Sciatic nerve (tissue), 2 donors: ENCODE data around the gene THSD7A. TPM values are rescaled to one million over a fixed set of nuclear protein-coding genes. Genes with fewer than 3 reads are reported as not detected.

ENCODE experiments used
- ATAC-seq: fragments of 200-7000 bp; cut with Tn5 transposase; one replicate; pipeline ENCODE4 v1.9.1; 2020; ENCODE audit warnings: mild to moderate bottlenecking, moderate library complexity
- DNase-seq: peaks from one replicate; pipeline ENCODE4 v3.0.0-alpha.2; 2020; ENCODE audit warnings: low spot score
- intact Hi-C: fragments of 100-400 bp; cut with DNase I; formaldehyde crosslinking; loops from one replicate; pipeline ENCODE4 v1.14.2; 2022
- total RNA-seq: library from RNA; stranded (reverse); fragmentation: NEBNext Ultra II Directional; extraction: Animal tissue kit (Norgen Biotek cat#: 25700); gene quantifications from one replicate; pipeline ENCODE4 v1.2.1, GENCODE V29; 2021
- donor health status: DM: no; HTN: no; CAD: no.
- donor health status: DM: no; HTN: no; CAD: no.

THSD7A gene
- total RNA-seq, 1 donor from 2014 or later, result 30.9 TPM

GRCh38 chr7:11613292-11613930 is 218.6 kb downstream of the THSD7A start:
- DNase-seq (no peak), ATAC-seq (no peak)
- intact Hi-C loops, result no loop called here

DNA sequence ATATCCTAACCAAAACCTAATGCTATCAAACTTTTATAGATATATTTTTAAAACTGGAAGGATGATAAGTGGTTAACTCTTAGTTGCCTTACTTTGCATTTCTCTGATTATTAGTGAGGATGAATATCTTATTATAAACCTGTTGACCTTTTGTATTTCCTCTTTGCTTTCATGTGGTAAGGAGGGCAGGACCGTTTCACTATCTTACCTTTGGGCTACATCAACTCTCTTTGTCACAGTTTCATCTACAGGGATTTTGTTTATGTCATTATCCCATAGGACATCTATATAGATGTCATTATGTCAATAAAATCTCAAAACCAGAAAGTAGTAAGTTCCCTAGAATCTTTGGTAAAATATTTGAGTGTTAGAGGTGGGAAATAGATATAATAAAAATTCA is 219.3 kb downstream of the THSD7A start:
- no peak for ATAC-seq
- DNase-seq, result no peak
- intact Hi-C loops, result no loop called here

DNA sequence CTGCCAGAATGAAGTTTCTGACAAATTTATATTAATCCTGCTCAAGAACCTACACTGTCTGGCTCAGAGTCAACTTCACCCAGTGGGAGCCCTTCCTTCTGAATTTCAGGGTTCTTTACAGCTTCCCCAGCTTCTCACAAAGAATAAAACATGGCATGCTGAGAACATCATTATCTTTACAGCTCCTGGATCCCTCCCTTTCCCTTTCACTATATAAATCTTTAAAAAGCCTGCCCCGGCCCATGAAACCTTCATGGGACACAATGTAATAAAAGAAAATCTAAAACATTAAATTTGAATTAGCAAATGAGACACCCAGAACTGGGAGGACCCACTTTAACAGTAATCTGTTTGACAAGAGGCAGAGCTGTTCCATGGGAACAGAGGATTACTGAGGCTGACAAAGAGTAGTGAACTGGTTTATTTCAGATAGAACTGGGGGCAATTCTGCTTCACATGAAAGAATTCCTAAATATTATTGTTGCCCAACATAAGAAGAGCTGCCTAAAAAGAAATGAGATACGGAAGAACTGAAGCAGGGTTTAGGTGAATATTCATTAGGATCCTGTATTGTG is 222.8 kb downstream of the THSD7A start:
- ATAC-seq, result no peak
- no peak for DNase-seq
- intact Hi-C loops, result no loop called here

- no peak for ATAC-seq
- intact Hi-C loops, result no loop called here
- DNase-seq, result no peak
Observed at GRCh38 chr7:11607686-11608085, 224.3 kb downstream of the THSD7A start.

DNA sequence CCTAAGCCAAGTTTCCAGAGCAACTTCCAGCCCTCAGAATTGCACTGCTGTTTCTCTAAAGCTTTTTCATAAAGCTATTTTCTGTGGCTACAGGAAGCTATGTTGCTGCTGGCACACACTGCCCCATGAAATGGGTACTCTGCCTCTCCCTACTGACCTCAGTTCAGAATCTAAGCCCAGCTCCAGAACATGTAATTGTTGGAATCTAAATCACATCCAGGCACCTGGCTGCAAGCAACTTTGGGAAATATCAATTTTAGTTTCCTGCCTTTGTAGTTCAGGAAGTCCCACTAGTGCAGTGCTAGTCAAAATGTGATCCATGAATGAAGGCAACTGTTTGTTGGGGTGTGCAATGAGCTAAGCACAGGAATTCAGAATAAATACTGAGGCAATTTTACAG is 226.2 kb downstream of the THSD7A start:
- no peak for DNase-seq
- intact Hi-C loops, result no loop called here
- no peak for ATAC-seq

DNA sequence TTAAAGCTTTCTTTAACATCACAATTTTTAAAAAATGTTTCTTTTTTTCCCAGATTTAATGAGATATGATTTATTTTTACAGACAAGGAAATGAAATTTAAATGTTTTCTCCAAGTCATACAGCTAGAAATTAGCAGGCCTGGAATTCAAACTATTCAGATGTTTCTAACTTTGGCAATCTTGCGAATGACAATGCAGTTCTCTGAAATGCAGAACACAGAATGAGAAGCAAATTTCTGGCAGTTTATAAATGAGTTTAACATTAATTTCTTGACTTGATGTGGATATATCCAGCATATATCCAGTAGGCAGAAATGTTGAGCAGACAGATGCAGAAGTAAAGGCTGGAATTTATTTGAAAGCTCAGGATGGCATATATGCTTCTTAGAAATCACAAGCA is 227.5 kb downstream of the THSD7A start:
- ATAC-seq (no peak), DNase-seq (no peak)
- intact Hi-C loops, result no loop called here

DNA sequence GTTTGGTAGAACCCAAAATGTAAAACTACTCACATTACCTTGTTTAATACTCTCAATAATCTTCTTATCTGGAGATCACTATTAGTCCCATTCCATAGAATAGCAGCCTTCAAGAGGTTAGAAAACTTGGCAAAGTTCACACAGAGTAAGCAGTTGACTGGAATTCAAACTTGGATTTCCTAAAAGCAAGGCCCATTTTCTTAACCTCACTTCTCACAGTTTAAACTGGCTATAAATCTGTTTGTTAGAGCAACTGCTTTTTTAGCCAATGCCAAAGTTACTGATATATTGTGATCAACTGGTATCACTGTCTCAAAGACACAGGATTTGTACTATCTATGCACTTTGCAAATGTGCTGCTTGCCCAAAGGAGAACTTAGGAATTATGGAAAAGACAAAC is 230.2 kb downstream of the THSD7A start:
- no peak for ATAC-seq
- intact Hi-C loops, result no loop called here
- DNase-seq, result no peak

- intact Hi-C loops, result no loop called here
- DNase-seq, result no peak
- ATAC-seq, result no peak
Observed at GRCh38 chr7:11593322-11593721, 238.7 kb downstream of the THSD7A start.

DNA sequence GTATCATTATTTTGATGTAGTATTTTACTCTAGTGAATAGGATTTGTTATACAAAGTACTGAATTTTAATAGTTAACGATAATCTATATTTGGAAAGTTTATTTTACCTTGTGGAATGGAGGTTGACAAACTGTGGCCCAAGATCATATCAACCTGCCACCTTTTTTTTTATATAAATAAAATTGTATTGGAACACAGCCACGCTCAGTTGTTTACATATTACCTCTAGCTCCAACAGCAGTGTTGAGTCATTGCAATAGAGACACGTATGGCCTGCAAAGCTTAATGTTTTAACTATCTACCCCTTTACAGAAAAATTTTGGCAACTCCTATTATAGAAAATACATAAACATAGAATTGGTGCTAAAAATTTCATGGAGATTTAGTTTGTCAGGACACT is 239.3 kb downstream of the THSD7A start:
- intact Hi-C loops, result no loop called here
- ATAC-seq (no peak), DNase-seq (no peak)

GRCh38 chr7:11591943-11592342 is 240.1 kb downstream of the THSD7A start:
- intact Hi-C loops, result no loop called here
- DNase-seq, result no peak
- ATAC-seq, result no peak

DNA sequence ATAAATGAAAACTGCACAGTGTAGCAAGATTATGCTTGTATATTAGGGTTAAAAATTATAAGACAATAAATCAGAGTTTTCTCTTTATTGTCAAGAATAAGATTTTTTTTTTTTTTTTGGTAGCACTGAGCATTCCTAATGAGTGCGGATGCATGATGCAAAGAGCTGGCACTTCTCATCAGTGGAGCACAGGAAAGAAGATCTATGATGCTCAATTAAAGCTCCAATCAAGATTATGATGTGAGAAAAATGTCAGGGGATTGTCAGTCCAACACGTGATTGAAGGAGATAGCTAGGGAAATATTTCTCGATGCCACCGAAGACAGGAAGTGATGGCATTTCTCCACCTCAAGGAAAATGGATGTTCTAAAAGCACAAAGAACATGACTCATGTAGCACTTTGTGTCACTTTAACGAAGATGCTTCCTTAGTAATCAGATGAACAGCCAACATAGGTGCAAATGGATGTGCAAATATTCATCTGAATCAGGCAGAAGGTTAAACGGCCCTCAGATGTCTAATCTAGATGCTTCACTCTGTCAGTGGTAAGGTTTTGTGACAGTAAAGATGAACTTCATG is 240.9 kb downstream of the THSD7A start:
- intact Hi-C loops, result no loop called here

DNA sequence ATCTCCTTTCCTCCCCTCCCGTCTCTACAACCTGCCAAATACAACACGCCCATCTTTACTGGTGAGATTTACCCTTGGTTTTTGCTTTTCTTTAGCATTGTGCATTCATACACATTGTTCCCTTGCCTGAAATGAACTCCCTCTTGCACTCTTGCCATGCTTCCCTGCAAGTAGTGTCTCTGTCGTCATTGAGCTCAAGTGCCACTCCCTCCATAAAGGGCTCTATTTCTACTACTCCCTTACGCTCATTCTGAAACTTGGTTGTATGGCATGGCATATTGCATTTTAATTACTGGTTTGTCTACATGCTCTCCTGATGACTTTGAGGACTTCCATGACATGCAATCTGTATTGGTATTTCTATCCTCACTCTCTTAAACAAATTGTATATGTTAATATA is 242.7 kb downstream of the THSD7A start:
- intact Hi-C loops, result no loop called here
- ATAC-seq (no peak), DNase-seq (no peak)

More for the DNA sequence above, 240.9 kb downstream of the THSD7A start:
- ATAC-seq (no peak), DNase-seq (no peak)

- ATAC-seq (no peak), DNase-seq (no peak)
- intact Hi-C loops, result no loop called here
Observed at GRCh38 chr7:11587814-11588213, 244.2 kb downstream of the THSD7A start.

GRCh38 chr7:11587048-11587447 is 244.9 kb downstream of the THSD7A start:
- DNase-seq, result no peak
- intact Hi-C loops, result no loop called here
- ATAC-seq, result no peak

DNA sequence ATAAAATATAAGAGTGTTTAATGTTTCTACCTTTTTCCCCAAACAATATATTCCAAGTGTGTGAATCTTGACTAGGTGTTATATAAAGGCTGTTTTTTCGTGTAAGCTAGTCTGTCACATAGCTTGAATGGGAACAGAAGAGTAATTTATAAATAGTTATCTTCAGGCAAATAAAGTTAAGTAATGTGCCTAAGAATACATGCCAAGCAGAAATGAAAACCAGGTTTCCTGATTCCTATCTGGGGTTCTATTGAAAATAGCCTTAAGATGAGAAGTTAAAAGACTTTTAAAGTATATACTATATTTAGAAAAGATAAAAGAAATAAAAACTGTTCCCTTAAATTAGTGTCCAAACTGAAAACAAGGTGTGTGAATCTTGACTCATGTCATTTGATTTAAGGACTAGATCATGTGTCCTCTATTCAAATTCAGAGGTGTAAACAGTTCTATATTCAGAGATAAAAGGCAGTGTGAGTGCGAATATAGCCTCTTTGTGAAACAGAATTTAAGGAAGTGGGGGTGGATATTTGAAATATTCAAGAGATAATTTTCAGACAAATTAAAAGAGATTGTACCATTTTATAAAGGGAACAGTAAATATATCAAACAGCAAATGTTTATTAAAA is 247.5 kb downstream of the THSD7A start:
- intact Hi-C loops, result no loop called here
- DNase-seq (no peak), ATAC-seq (no peak)

GRCh38 chr7:11579141-11579540 is 252.9 kb downstream of the THSD7A start:
- intact Hi-C loops, result no loop called here
- no peak for DNase-seq
- no peak for ATAC-seq

GRCh38 chr7:11576310-11576709 is 255.7 kb downstream of the THSD7A start:
- DNase-seq, result no peak
- no peak for ATAC-seq
- intact Hi-C loops, result no loop called here

DNA sequence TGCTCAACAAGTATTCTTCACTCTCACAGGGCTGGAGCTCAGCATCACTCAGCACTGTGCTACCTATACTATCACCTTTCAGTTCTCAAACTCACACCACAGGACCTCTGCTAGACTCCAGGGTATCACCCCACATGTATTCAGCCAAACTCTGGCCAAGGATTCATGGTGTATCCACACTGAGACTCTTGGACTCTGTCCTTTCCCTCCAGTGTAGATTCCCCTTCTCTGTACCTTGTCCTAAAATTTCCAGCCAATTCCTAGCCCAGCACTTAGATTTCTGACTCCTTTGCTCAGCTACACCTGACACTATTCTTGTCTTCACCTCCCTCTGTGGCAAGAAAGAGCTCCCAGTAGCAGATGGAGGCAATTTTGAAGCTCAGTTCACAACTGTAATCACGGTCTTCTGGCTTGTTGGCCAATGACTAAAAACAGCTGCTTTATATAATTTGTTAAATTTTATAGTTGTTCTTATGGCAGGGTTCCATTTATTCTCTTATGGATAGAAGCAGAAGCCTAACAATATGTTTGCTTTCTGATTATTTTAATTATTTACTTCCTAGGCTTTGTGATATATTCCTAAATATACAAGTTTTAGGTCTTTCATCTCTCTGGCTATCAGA is 258.8 kb downstream of the THSD7A start:
- no peak for ATAC-seq
- intact Hi-C loops, result no loop called here
- DNase-seq, result no peak

DNA sequence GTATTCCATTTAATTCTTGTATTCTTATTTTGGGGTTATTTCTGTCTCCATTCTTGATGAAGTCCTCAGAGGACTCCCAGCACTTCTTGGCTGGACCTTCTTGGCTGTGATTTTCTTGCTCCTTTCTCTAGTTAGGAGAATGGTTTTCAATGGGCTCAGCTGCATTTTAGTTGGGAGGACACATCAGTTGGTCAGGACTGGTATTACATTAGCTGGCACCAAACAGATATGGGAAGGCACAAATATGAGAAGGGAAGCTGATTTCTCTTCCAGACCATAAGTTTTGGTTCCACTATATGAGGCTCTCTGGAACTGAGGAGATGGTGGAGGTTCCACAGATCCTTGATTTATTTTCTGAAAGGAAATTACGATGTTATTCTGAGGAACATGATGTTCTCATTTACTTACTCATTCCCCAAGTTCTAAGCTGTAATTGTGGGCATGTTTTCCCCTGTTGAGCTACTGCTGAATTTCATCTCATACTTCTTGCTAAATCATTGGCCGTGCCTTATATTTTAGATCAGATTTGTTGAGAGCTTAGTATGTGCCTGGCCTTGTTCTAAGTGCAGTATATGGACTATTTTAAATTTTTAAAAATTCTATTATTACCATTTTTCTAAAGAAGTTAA is 261.0 kb downstream of the THSD7A start:
- no peak for DNase-seq
- ATAC-seq, result no peak
- intact Hi-C loops, result no loop called here

GRCh38 chr7:11570205-11570604 is 261.8 kb downstream of the THSD7A start:
- intact Hi-C loops, result no loop called here
- DNase-seq, result no peak
- ATAC-seq, result no peak
